GM12801 (cell line): Measurements from ENCODE around the gene MGLL.

Source experiments
- CTCF ChIP-seq: IDR thresholded peaks from one replicate; pipeline ENCODE4 v1.5.1; 2011; ENCODE audit warnings: control low read depth; ENCODE audit not compliant: insufficient read length; ENCODE audit errors: extremely low read depth

Gene MGLL

GRCh38 chr3:127751163-127751621, 71.1 kb downstream of the MGLL start:
- TF ChIP-seq CTCF = no peak

- no peak for TF ChIP-seq CTCF
These were observed 71.9 kb downstream of the MGLL start for GRCh38 chr3:127750226-127751031.

- TF ChIP-seq CTCF = no peak
These were observed 72.5 kb downstream of the MGLL start for GRCh38 chr3:127749787-127750225.

- TF ChIP-seq CTCF = no peak
These were observed 73.0 kb downstream of the MGLL start for GRCh38 chr3:127749361-127749760.

- no peak for TF ChIP-seq CTCF
These were observed 73.5 kb downstream of the MGLL start for GRCh38 chr3:127748754-127749327.

- no peak for TF ChIP-seq CTCF
These were observed 74.4 kb downstream of the MGLL start for GRCh38 chr3:127747751-127748521.

GRCh38 chr3:127747066-127747465, 75.2 kb downstream of the MGLL start:
- TF ChIP-seq CTCF = no peak
